Heart left ventricle (tissue), 13 donors: ENCODE data around the gene GNG7.
"Not testable (repeated sequence)": the region's sequence is repeated elsewhere in the genome, so short reads cannot be mapped to it uniquely, and the experiment has no call there.

Experiments
- POLR2A ChIP-seq, 2 donors: fragments of 450-650 bp; IDR thresholded peaks; one replicate each; pipeline ENCODE4 v1.6.1; 2017; ENCODE audit warnings: antibody characterized with exemption in 2 of 2, mild to moderate bottlenecking in 2 of 2, moderate library complexity in 2 of 2
- TF ChIP-seq, protein P1 (sequence below), 12 donors: fragments of 200-600 bp; sonication (generic) in 4 of 12; IDR thresholded peaks; one replicate each; pipeline versions ENCODE4 v1.5.0 to v1.8.0; 2018 to 2022; ENCODE audit warnings: antibody characterized with exemption in 12 of 12, mild to moderate bottlenecking in 5 of 12
- donor health status: ischemic (EF 13 %, LVEDD 7.1; RV severe dilation, severe dysfunction).
- donor health status: DM: no; HTN: yes; CAD: no.
- donor health status: DM: no; HTN: no; CAD: no.
- donor health status: ischemic (EF 25% LVEDD 6.9; RV normal size, moderate dysfunction).
- donor health status: ischemic (EF 25% LVEDD 5.7; RV mildly dilated, moderate dysfunction).
- donor health status: ischemic (EF 35%, LVEDD 5.7; RV mildly dilated, moderate dysfunction).
- donor health status: nonischemic (EF 11% LVEDD 7.7; RV severe dilation, severe dysfunction).
- donor health status: DM: yes; HTN: yes; CAD: no.
- donor health status: PGD.
- donor health status: ischemic (EF 29% LVEDD 5.4; RV normal size, mild dysfunction).
- donor health status: nonischemic (EF 23%, LVEDD 6.1; RV moderate dilation, normal function).

DNA sequence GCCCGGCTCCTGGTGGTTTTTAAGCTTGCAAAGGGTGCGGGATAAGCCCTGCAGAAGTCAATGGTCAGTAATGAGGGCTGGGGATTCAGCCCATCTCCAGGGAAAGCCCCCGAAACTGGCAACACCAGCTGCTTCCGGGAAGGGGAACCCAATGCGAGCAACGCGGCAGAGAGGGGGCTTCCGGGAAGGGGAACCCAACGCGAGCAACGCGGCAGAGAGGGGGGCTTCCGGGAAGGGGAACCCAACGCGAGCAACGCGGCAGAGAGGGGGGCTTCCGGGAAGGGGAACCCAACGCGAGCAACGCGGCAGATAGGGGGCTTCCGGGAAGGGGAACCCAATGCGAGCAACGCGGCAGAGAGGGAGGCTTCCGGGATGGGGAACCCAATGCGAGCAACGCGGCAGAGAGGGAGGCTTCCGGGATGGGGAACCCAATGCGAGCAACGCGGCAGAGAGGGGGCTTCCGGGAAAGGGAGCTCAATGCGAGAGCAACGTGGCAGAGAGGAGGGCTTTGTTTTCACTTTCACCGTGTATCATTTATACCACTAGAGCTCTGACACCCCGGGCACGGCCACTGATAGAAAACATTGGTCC is 80.0 kb downstream of the GNG7 start:
- TF ChIP-seq, protein P1, sequence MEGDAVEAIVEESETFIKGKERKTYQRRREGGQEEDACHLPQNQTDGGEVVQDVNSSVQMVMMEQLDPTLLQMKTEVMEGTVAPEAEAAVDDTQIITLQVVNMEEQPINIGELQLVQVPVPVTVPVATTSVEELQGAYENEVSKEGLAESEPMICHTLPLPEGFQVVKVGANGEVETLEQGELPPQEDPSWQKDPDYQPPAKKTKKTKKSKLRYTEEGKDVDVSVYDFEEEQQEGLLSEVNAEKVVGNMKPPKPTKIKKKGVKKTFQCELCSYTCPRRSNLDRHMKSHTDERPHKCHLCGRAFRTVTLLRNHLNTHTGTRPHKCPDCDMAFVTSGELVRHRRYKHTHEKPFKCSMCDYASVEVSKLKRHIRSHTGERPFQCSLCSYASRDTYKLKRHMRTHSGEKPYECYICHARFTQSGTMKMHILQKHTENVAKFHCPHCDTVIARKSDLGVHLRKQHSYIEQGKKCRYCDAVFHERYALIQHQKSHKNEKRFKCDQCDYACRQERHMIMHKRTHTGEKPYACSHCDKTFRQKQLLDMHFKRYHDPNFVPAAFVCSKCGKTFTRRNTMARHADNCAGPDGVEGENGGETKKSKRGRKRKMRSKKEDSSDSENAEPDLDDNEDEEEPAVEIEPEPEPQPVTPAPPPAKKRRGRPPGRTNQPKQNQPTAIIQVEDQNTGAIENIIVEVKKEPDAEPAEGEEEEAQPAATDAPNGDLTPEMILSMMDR (IDR thresholded peaks at IDR 0.05), result not testable (repeated sequence)
- TF ChIP-seq POLR2A (IDR thresholded peaks at IDR 0.05), result not testable (repeated sequence)
